HG03565 (cell line): ENCODE data around the gene MAGEH1.

Source experiments
- ATAC-seq: cut with Tn5 transposase; IDR thresholded peaks from one replicate; pipeline ENCODE4 v1.9.1; 2021; ENCODE audit warnings: mild to moderate bottlenecking, moderate library complexity; ENCODE audit not compliant: unreplicated experiment

Gene MAGEH1

GRCh38 chrX:55490121-55490520 is 38.2 kb downstream of the MAGEH1 start:
- ATAC-seq = no peak

- ATAC-seq = no peak
These were observed 39.0 kb downstream of the MAGEH1 start for GRCh38 chrX:55490974-55491373.
